ENCODE measurements around the gene PHPT1.
A peak's percentile ranks its signal among the peaks of the same experiment; 100 is the strongest.

The PHPT1 gene

DNA sequence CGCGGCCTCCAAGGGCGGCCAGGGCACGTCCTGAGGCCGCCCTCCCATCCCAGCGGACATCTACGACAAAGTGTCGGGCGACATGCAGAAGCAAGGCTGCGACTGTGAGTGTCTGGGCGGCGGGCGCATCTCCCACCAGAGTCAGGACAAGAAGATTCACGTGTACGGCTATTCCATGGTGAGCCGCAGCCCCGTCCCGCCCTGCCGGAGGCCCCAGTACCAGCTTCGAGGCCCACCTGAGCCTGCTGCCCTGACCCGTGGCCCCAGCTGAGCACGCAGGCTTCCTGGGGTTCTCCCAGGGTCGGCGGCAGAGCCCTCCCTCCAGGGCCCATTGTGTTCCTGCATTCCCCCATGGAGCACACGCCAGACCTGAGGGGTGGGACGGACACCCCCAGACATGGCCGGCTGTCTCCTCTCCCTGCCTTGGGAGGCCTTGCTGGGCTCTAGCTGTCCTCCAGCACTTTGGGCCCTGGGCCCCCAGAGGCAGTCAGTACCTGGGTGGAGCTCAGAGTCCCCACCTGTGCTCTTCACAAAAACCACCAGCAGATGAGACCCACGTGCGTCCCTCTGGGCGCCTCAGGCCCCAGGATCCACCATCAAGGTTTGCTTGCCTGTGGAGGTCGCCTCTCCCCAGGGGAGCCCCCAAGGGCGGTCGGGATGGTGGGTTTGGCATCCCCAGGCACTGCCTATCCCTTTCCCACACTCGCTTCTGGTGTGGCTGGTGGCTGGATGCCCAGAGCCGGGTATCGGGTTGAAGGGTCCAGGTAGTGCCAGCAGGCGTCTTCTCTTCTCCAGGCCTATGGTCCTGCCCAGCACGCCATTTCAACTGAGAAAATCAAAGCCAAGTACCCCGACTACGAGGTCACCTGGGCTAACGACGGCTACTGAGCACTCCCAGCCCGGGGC lies 1.0 kb downstream of the PHPT1 start:
- DNase-seq, result peak; percentile 45

DNA sequence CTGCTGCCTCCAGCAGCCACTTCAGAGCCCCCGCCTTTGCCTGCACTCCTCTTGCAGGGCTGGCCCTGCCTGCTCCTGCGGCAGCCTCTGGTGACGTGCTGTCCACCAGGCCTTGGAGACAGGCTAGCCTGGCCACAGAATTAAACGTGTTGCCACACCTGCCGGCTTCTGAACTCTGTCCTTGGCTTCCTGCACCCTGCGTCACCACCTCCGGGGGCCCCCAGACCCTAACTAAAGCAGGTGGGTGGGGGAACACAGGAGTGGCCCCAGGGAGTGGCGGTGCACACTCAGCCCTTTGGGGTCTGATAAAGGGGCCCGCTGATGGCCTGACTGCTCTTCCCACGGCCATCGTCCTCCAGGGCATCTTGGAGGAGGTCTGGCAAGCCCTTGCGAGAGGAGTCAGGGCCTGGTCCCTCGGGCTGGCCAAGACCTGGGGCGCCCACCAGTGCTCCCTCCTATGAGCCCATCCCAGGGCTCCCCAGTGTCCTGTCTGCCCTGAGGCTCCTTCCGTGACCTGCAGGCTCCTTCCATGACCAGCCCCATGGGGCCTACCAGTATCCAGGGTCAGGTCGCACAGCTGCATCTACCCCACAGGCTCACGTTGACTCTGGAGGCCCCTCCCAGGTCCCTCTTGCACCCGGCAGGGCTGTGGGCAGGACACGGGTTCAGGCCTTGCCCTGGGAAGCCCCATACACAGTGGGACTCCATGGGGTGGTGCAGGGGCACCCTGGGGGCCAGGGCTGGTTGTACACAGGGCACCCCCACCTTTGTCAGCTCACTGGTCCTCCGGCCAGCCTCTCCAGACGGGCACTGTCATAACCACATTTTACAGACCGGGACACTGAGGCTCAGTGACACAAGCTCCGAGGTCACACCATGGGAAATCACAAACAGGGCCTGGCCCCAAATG lies 1.9 kb downstream of the PHPT1 start:
- DNase-seq, result peak; percentile 39

DNA sequence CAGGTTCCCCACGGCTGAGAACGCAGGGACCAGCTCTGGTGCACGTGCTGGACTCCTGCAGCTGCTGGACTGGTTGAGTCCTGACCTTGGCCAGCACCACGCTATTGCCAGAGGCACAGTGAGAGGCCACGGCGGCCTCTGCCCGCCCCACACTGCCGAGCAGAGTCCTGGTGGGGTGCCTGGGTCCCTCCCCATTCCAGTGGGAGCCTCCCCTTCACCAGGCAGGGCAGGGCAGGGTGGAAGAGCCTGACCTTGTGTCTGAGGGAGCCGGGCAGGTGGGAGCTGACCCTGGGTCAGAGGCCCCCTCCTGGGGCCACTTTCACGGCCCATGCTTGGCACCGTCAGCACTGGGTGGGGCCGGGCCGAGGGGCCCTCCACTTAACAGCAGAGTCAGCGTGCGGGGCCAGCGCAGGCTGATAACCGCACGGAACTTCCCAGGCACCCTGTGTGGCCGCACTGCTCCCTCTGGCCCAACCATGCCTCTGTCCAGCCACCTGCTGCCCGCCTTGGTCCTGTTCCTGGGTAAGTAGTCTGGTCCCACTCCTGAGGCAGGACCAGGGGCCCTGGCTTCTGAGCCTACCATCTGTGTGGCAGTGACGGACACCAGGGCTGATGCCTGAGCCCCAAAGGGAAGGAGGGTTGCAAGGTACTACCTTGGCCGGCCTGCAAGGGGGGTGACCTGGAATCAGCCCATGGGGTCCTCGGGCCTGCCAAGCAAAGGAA lies 2.9 kb downstream of the PHPT1 start, which contains the start of gene MAMDC4:
Gene MAMDC4 (plus strand): TSS at position 406 of the 723 bp plus-strand sequence. CDS start 71 bp downstream, at position 477.
- peak; percentile 46 for DNase-seq

DNA sequence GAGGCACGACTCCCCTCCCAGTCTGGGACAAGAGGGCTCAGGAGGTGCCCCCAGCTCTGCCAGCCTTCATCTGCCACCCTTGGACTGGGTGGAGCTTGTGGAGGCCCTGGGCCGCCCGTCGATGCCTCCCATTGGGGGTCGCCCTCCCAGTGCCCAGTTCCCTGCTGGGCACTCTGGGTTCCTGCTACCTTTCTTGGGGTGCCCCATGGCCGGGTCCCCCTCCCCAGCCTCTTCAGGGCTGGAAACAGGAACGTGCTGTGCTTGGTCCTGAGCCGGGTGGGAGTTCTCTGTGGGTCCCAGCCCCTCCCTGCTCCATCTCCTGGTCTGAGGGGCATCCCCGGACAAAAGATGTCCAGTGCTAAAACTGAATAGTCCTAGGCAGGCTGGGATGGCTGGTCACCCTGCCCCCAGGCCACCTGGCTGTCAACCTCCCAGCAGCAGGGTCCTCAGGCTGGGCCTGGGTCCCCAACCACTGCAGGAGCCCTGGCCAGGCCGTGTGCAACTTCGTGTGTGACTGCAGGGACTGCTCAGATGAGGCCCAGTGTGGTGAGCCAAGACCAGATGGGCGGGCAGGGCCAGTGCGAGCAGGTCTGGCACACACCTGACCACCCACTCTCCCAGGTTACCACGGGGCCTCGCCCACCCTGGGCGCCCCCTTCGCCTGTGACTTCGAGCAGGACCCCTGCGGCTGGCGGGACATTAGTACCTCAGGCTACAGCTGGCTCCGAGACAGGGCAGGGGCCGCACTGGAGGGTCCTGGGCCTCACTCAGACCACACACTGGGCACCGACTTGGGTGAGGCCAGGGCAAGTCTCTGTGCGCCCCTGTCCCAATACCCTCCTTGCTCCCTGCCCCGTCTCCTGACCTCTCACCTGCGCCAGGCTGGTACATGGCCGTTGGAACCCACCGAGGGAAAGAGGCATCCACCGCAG lies 3.7 kb downstream of the PHPT1 start:
- DNase-seq, result peak; percentile 37

DNA sequence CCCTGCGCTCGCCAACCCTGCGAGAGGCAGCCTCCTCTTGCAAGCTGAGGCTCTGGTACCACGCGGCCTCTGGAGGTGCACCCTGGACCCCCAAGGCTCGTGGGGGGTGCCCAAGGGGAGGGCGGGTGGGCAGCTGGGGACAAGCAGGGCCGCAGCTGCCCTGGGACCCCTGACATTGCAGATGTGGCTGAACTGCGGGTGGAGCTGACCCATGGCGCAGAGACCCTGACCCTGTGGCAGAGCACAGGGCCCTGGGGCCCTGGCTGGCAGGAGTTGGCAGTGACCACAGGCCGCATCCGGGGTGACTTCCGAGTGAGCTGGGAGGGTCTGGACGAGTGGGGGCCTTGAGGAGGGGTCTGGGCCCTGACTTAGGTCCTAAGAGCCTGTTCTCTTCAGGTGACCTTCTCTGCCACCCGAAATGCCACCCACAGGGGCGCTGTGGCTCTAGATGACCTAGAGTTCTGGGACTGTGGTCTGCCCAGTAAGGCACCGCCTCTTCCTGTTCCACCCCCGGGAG lies 4.4 kb downstream of the PHPT1 start:
- no peak for DNase-seq

DNA sequence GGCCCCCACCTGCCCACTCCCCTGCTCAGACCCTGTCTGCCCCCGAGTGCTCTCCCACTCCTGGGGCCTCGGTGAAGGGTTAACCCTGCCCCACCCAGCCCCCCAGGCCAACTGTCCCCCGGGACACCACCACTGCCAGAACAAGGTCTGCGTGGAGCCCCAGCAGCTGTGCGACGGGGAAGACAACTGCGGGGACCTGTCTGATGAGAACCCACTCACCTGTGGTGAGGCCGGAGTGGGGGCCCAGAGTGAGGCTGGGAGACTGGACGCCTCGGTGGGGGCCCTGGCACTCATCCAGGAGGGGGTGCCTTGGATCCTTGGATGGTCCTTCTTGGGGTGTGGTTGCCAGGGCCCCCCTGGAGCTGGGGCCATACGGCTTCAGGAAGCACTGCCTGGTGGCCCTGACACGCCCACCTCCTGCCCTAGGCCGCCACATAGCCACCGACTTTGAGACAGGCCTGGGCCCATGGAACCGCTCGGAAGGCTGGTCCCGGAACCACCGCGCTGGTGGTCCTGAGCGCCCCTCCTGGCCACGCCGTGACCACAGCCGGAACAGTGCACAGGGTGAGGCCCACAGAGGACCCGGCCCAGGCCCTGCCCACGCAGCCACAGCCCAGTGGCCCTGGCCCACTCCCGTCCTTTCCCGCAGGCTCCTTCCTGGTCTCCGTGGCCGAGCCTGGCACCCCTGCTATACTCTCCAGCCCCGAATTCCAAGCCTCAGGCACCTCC lies 5.1 kb downstream of the PHPT1 start:
- peak; percentile 45 for DNase-seq

DNA sequence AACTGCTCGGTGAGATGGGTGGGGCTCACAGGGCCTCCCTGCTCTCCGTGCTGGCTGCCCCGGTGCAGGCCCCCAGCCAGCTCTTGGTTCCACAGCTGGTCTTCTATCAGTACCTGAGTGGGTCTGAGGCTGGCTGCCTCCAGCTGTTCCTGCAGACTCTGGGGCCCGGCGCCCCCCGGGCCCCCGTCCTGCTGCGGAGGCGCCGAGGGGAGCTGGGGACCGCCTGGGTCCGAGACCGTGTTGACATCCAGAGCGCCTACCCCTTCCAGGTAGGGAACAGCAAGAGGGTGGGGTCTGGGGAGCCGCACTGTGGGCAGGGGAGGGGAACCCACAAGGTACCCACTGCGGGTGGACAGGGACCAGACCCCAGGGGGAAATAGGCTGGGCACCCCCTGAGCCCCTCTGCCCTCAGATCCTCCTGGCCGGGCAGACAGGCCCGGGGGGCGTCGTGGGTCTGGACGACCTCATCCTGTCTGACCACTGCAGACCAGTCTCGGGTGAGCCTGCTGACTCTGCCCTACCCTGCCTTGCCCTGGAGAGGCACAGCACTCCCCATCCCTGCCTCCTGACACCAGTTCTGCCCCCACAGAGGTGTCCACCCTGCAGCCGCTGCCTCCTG lies 5.7 kb downstream of the PHPT1 start:
- DNase-seq, result no peak

DNA sequence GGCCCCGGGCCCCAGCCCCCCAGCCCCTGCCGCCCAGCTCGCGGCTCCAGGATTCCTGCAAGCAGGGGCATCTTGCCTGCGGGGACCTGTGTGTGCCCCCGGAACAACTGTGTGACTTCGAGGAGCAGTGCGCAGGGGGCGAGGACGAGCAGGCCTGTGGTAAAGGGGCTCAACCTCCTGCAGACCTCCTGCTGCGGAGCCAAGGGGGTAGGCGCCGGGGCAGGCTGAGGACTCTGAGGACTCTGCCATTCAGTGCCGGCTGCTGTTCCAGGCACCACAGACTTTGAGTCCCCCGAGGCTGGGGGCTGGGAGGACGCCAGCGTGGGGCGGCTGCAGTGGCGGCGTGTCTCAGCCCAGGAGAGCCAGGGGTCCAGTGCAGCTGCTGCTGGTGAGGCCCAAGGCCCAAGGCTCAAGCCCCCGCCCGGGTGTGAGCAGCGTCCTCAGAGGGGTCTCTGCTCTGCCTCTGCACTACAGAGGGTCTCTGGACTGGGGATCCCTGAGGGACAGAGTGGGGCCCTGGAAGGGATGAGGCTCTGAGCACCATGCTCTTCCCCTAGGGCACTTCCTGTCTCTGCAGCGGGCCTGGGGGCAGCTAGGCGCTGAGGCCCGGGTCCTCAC lies 6.4 kb downstream of the PHPT1 start:
- DNase-seq, result no peak

DNA sequence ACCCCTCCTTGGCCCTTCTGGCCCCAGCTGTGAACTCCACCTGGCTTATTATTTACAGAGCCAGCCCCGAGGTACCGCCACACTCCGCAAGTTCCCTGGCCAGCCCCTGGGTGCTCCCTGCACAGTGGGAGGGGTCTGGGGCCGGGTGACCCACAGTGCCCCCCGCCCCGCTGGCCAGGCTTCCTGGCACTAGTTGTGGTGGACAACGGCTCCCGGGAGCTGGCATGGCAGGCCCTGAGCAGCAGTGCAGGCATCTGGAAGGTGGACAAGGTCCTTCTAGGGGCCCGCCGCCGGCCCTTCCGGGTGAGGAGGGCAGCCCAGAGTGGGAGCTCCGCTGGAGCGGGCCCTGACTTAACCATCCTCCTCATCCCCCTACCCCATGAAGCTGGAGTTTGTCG lies 6.9 kb downstream of the PHPT1 start:
- DNase-seq, result no peak

DNA sequence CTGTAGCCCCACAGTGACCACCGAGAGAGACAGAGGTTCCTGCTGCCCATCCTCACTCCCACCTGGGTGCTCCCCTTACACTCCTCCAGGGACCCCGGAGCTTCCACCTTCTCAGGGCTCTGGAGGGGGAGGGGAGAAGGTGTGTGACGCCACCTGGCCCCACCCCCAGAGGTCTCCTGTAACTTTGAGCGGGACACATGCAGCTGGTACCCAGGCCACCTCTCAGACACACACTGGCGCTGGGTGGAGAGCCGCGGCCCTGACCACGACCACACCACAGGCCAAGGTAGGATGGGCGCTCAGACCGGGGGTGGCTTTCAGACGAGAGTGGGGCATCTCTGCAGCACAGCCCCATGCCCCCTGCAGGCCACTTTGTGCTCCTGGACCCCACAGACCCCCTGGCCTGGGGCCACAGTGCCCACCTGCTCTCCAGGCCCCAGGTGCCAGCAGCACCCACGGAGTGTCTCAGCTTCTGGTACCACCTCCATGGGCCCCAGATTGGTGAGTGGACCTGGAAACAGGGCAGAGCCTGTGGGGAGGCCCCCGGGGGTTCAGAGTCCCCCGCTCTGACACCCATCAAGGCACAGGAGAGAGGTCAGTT lies 7.4 kb downstream of the PHPT1 start:
- DNase-seq, result peak; percentile 45

DNA sequence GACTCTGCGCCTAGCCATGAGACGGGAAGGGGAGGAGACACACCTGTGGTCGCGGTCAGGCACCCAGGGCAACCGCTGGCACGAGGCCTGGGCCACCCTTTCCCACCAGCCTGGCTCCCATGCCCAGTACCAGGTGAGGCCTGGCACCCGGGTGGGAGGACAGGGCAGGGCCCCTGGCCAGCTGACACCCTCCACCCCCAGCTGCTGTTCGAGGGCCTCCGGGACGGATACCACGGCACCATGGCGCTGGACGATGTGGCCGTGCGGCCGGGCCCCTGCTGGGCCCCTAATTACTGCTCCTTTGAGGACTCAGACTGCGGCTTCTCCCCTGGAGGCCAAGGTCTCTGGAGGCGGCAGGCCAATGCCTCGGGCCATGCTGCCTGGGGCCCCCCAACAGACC lies 8.0 kb downstream of the PHPT1 start:
- DNase-seq, result peak; percentile 42

DNA sequence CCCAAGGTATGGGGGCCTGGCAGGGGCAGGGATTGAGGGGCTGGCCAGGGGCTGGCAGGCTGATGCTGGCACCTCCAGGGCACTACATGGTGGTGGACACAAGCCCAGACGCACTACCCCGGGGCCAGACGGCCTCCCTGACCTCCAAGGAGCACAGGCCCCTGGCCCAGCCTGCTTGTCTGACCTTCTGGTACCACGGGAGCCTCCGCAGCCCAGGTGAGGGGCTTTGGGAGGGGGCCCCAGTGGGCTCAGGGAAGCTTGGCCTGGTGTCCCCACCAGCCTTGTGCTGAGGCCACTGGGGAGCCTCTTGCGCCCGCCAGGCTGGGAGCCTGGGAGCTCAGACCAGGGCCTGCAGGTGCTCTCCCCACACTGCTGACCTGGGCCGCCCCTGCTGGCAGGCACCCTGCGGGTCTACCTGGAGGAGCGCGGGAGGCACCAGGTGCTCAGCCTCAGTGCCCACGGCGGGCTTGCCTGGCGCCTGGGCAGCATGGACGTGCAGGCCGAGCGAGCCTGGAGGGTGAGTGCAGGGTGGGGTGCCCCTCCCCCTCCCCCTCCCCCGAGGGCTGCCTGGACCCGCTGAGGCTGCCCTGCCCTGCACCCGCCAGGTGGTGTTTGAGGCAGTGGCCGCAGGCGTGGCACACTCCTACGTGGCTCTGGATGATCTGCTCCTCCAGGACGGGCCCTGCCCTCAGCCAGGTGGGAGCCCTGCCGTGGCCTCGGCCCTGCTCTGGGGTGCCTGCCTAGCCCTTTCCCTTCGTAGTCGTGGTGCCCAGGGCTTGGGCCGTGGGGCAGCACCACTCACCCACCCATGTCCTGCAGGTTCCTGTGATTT lies 8.6 kb downstream of the PHPT1 start:
- peak; percentile 38 for DNase-seq

DNA sequence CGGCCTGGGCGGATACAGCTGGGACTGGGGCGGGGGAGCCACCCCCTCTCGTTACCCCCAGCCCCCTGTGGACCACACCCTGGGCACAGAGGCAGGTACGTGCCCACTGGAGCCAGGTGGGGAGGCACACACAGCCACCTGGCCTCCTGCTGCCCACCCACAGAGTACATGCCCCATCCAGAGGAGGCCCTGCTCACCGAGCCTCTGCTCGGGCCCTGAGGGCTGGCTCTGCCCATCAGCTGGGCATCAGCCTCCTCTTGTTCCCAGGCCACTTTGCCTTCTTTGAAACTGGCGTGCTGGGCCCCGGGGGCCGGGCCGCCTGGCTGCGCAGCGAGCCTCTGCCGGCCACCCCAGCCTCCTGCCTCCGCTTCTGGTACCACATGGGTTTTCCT lies 9.2 kb downstream of the PHPT1 start:
- peak; percentile 44 for DNase-seq

DNA sequence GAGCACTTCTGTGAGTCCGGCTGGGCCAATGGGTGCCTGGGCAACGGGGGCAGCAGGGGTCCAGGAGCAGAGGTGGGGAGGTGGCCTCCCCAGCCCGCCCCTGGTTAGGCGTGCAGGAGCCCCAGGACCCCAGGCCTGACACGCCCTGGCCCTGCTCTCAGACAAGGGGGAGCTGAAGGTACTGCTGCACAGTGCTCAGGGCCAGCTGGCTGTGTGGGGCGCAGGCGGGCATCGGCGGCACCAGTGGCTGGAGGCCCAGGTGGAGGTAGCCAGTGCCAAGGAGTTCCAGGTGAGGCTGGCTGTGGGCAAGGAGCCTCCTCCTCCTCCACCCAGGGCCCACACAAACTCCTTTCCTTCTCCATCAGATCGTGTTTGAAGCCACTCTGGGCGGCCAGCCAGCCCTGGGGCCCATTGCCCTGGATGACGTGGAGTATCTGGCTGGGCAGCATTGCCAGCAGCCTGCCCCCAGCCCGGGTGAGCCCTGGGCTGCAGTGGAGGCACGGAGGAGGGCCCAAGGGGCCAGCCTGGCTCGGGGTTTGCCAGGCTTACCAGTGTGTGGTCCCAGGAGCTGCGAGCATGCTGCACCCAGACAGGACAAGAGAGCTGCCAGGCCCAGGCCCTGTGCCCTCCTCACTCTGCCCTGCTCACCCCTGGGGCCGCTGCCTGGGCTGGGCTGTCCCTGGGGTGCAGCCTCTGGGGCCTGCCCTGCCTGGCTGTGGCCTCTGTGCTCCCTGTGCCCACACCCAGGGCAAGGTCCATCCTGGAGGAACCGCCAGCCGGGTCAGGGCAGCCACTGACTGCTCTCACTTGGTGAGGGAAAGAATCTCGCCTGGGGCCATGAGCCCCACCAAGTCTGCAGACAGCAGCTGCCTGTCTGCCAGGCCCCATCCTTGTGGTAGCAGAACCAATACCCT lies 9.9 kb downstream of the PHPT1 start:
- DNase-seq, result peak; percentile 74

DNA sequence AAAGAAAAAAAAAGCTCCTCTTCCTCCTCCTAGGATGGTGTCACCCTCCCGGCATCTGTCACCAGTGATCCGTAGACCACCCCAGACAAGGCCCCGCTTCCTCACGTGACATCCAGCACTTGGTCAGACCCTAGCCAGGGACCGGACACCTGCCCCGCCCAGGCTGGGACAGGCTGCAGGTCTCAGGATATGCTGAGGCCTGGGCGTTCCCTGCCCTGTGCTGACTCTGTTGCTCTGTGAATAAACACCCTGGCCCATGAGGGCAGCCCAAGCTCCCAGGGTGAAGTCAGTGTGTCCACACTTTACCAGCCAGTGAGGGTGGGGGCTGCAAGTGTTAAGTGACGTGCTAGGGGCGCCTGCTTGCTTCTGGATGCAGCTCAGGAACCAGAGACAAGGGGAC lies 11.3 kb downstream of the PHPT1 start:
- peak; percentile 33 for DNase-seq

DNA sequence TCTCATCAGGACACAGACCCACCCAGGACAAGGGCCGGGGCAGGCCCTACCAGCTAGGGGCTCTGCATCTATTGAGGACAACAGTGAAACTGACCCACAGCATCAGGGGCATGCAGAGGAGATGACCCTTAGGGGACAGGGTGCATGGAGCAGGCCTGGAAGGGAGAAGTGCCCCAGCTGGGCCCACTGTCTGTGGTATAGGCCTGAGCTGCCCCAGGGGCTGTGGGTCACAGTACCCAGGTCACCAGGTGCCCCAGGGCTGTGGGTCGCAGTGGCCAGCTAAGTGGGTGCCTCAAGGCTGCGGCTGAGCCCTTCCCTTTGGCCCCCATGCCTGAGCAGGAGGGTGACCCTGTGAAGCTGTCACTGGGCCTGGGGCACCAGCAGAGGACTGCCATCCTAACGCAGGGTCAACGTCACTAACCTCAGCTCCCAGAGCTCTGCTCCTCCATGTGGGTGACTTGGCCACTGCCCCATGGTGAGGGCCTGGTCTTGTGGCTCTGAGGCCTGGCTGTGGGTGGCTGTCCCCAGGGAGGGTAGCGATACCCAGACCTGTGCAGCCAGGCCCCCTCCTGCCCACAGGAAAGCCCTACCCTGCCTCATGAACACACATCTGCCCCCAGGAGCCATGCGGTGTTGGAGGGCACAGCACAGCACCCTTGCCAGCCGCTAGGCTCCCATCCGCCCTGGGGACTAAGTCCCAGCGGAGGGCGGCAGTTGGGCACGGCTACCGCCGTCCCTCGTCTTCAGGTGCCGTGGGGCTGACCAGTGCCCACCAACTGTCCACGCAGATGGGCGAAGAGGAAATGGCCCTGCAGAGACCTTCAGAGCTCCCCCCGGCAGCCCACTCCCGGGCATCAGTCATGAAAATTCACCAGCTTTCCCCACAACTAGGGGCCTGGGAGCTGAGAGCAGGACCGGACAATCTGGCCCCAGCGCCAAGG lies 12.0 kb downstream of the PHPT1 start:
- peak; percentile 39 for DNase-seq
